H1 (cell line): ENCODE data around the gene PCYT1B. TPM values are rescaled to one million over a fixed set of nuclear protein-coding genes. Genes with fewer than 3 reads are reported as not detected.

Experiments used
- CTCF ChIA-PET: fragments of 300-600 bp; sonication (Branson Sonifier 250); formaldehyde crosslinking; loops from one replicate; lab custom pipeline; 2021; ENCODE audit not compliant: partially characterized antibody; lab: Charles Lee
- POLR2A ChIA-PET: fragments of 300-600 bp; sonication (Branson Sonifier 250); formaldehyde crosslinking; loops from one replicate; lab custom pipeline; 2021; ENCODE audit warnings: inconsistent platforms; ENCODE audit not compliant: partially characterized antibody; lab: Charles Lee
- DNase-seq, 2 experiments: peaks; one replicate each; pipeline versions ENCODE4 v3.0.0 to v3.0.0-alpha.2; 2010 to 2022; ENCODE audit warnings: low spot score in 2 of 2, low read depth in 1 of 2, mixed read lengths in 1 of 2
- FAIRE-seq: peaks from 2 replicates; lab custom pipeline; 2011; peaks lifted over from hg19 to GRCh38; lab: Jason Lieb, UNC
- H2AFZ ChIP-seq: 2 replicates; pipeline ENCODE4 v1.8.1; 2012; ENCODE audit warnings: low read length, inconsistent platforms
- H2AK5ac ChIP-seq: 2 replicates; pipeline ENCODE4 v1.6.1; 2013; ENCODE audit warnings: low read depth, low read length
- H2BK120ac ChIP-seq: replicated peaks from 2 replicates; pipeline ENCODE3; 2013; ENCODE audit warnings: low read depth, low read length, inconsistent platforms
- H2BK12ac ChIP-seq: 2 replicates; pipeline ENCODE4 v1.6.1; 2013; ENCODE audit warnings: low read depth, low read length
- H2BK15ac ChIP-seq: 2 replicates; pipeline ENCODE4 v1.6.1; 2013; ENCODE audit warnings: low read length
- H2BK20ac ChIP-seq: 2 replicates; pipeline ENCODE4 v1.6.1; 2013; ENCODE audit warnings: low read length
- H2BK5ac ChIP-seq: 2 replicates; pipeline ENCODE4 v1.6.1; 2013; ENCODE audit warnings: low read depth, low read length
- H3K14ac ChIP-seq: 2 replicates; pipeline ENCODE4 v1.6.1; 2013; ENCODE audit warnings: inconsistent platforms; ENCODE audit not compliant: insufficient read length
- H3K18ac ChIP-seq: 2 replicates; pipeline ENCODE4 v1.6.1; 2013; ENCODE audit warnings: low read length; ENCODE audit errors: extremely low read depth
- H3K23ac ChIP-seq: 2 replicates; pipeline ENCODE4 v1.6.1; 2013; ENCODE audit warnings: inconsistent platforms; ENCODE audit not compliant: insufficient read length
- H3K23me2 ChIP-seq: 2 replicates; pipeline ENCODE4 v1.6.1; 2013; ENCODE audit warnings: low read depth, low read length
- H3K27ac ChIP-seq: 2 replicates; pipeline ENCODE4 v1.6.1; 2011; ENCODE audit warnings: low read depth, low read length, inconsistent platforms
- H3K27me3 ChIP-seq, 4 experiments: replicated peaks in 1 of 4; 1 replicate in 1 of 4; 2 replicates in 3 of 4; pipeline versions ENCODE4 v1.6.1 to v1.8.1; 2011 to 2013; ENCODE audit warnings: low read length in 3 of 4, mild to moderate bottlenecking in 3 of 4, inconsistent platforms in 2 of 4, mixed read lengths in 2 of 4, moderate library complexity in 1 of 4; ENCODE audit not compliant: control insufficient read depth in 3 of 4, insufficient read depth in 3 of 4; ENCODE audit errors: extremely low read depth in 1 of 4
- H3K36me3 ChIP-seq, 4 experiments: 2 replicates each; pipeline versions ENCODE4 v1.6.1 to v1.8.1; 2011 to 2013; ENCODE audit warnings: mild to moderate bottlenecking in 4 of 4, low read length in 3 of 4, moderate library complexity in 2 of 4, control low read depth in 1 of 4, inconsistent platforms in 1 of 4; ENCODE audit not compliant: insufficient read depth in 4 of 4, control insufficient read depth in 2 of 4
- H3K4ac ChIP-seq: replicated peaks from 2 replicates; pipeline ENCODE3; 2013; ENCODE audit warnings: low read length, low read depth, mixed read lengths, inconsistent platforms; ENCODE audit not compliant: insufficient read length
- H3K4me1 ChIP-seq, 4 experiments: replicated peaks in 1 of 4; 1 replicate in 1 of 4; 2 replicates in 3 of 4; pipeline versions ENCODE4 v1.6.1 to v1.8.1; 2011 to 2013; ENCODE audit warnings: low read length in 3 of 4, inconsistent platforms in 2 of 4, mixed read lengths in 1 of 4; ENCODE audit not compliant: insufficient read depth in 4 of 4, control insufficient read depth in 3 of 4
- H3K4me2 ChIP-seq, 2 experiments: 2 replicates each; pipeline versions ENCODE4 v1.6.1 to v1.8.1; 2011 to 2013; ENCODE audit warnings: low read depth in 2 of 2, low read length in 2 of 2, control low read depth in 1 of 2, inconsistent platforms in 1 of 2, mild to moderate bottlenecking in 1 of 2; ENCODE audit not compliant: insufficient read depth in 1 of 2
- H3K4me3 ChIP-seq, 4 experiments: fragments of 200-600, 300-600 bp in 1 of 4; sonication (generic), shearing (Covaris generic), sonication (Bioruptor Twin) in 1 of 4; 2 replicates each; pipeline versions ENCODE4 v1.5.1 to v1.8.1; 2011 to 2016; ENCODE audit warnings: low read length in 4 of 4, low read depth in 3 of 4, control low read depth in 2 of 4, inconsistent platforms in 2 of 4, mild to moderate bottlenecking in 2 of 4, mixed read lengths in 1 of 4, moderate library complexity in 1 of 4; ENCODE audit not compliant: insufficient read depth in 2 of 4; ENCODE audit errors: extremely low read depth in 1 of 4
- H3K56ac ChIP-seq: replicated peaks from 2 replicates; pipeline ENCODE3; 2013; ENCODE audit warnings: low read depth, mild to moderate bottlenecking, mixed read lengths, low read length, inconsistent platforms; ENCODE audit not compliant: insufficient read length
- H3K79me1 ChIP-seq: 2 replicates; pipeline ENCODE4 v1.6.1; 2013; ENCODE audit warnings: low read depth, low read length, control low read depth
- H3K79me2 ChIP-seq, 2 experiments: 2 replicates each; pipeline versions ENCODE4 v1.6.1 to v1.8.1; 2012 to 2013; ENCODE audit warnings: low read length in 2 of 2, mild to moderate bottlenecking in 2 of 2, inconsistent platforms in 1 of 2; ENCODE audit not compliant: insufficient read depth in 2 of 2, control insufficient read depth in 1 of 2
- H3K9ac ChIP-seq, 4 experiments: replicated peaks in 1 of 4; 1 replicate in 1 of 4; 2 replicates in 3 of 4; pipeline versions ENCODE4 v1.6.1 to v1.8.1; 2011 to 2013; ENCODE audit warnings: low read depth in 3 of 4, low read length in 3 of 4, control low read depth in 2 of 4, mild to moderate bottlenecking in 2 of 4, moderate library complexity in 2 of 4, inconsistent platforms in 1 of 4; ENCODE audit errors: extremely low read depth in 1 of 4
- H3K9me3 ChIP-seq, 2 experiments: 2 replicates each; pipeline versions ENCODE4 v1.6.1 to v1.8.1; 2012 to 2013; ENCODE audit warnings: mild to moderate bottlenecking in 2 of 2, moderate library complexity in 2 of 2, control low read depth in 1 of 2, inconsistent platforms in 1 of 2, low read depth in 1 of 2, low read length in 1 of 2, mixed read lengths in 1 of 2; ENCODE audit not compliant: insufficient read depth in 2 of 2
- H4K20me1 ChIP-seq, 2 experiments: replicated peaks in 1 of 2; 2 replicates each; pipeline versions ENCODE3 to v1.8.1; 2011 to 2013; ENCODE audit warnings: inconsistent platforms in 2 of 2, low read length in 2 of 2, mild to moderate bottlenecking in 1 of 2; ENCODE audit not compliant: insufficient read depth in 2 of 2, control insufficient read depth in 1 of 2
- H4K5ac ChIP-seq: 2 replicates; pipeline ENCODE4 v1.6.1; 2013; ENCODE audit warnings: low read length, low read depth, mixed read lengths, inconsistent platforms; ENCODE audit not compliant: insufficient read length
- H4K8ac ChIP-seq: 2 replicates; pipeline ENCODE4 v1.8.0; 2013; ENCODE audit warnings: mild to moderate bottlenecking, moderate library complexity, low read length, inconsistent platforms; ENCODE audit not compliant: insufficient read depth; ENCODE audit errors: extremely low read depth
- H4K91ac ChIP-seq: replicated peaks from 2 replicates; pipeline ENCODE3; 2013; ENCODE audit warnings: low read length, mixed read lengths, inconsistent platforms; ENCODE audit not compliant: insufficient read length
- PHF8 ChIP-seq: fragments of 200-600 bp; sonication (generic); conservative IDR thresholded peaks from 2 replicates; pipeline ENCODE4 v1.7.1; 2012; ENCODE audit warnings: low read depth, mild to moderate bottlenecking, inconsistent platforms, low read length, moderate library complexity
- POLR2AphosphoS5 ChIP-seq: IDR thresholded peaks from 2 replicates; pipeline ENCODE4 v1.6.1; 2011; ENCODE audit warnings: low read depth, low read length
- RFX5 ChIP-seq: IDR thresholded peaks from 2 replicates; pipeline ENCODE4 v1.6.1; 2011; ENCODE audit warnings: low read depth, low read length, improper control_type of control experiment, borderline replicate concordance
- WGBS, 2 experiments: shearing (Covaris generic) in 1 of 2; methylation state at CpG; one replicate each; pipeline versions ENCODE4 v1.1.6 to v1.1.7; 2013 to 2015; ENCODE audit warnings: low lambda C conversion rate in 2 of 2, mixed read lengths in 2 of 2, inconsistent platforms in 1 of 2, low coverage in 1 of 2, missing lambda C conversion rate in 1 of 2; ENCODE audit not compliant: insufficient replicate concordance in 2 of 2, insufficient coverage in 1 of 2, insufficient read length in 1 of 2; ENCODE audit errors: extremely low coverage in 1 of 2, missing lambda C conversion rate in 1 of 2; 5-methylcytosine and 5-hydroxymethylcytosine counted together
- polyA plus RNA-seq, 7 experiments: library from polyadenylated mRNA; depleted of rRNA in 3 of 7; stranded (reverse) in 5 of 7; unstranded in 2 of 7; fragments of >200 nt in 5 of 7; fragments of 200-250 nt in 2 of 7; gene quantifications; 1 replicate in 5 of 7; 2 replicates in 1 of 7; 4 replicates in 1 of 7; pipeline versions ENCODE4 v1.2.1 to v1.2.3, GENCODE V29; 2011 to 2013; ENCODE audit warnings: missing spikeins in 2 of 7, mixed read lengths in 2 of 7
- total RNA-seq: library from RNA; stranded (reverse); fragmentation: NEBNext Ultra II Directional; extraction: Animal tissue kit (Norgen Biotek cat#: 25700); gene quantifications from 2 replicates; pipeline ENCODE4 v1.2.1, GENCODE V29; 2021

The PCYT1B gene
- total and polyA plus RNA-seq, 2 of the 8 experiments (the other 6 are each of a cell fraction or from before 2014, with no cell fraction given) = 17.9 to 30.6 TPM

- Histone ChIP-seq H3K23me2 (0 out of 2 replicates have a peak, but pooled peaks cover 4% of the 10 kb centered on the region), H3K36me3 (no peaks in the 10 kb centered on the region), H2AFZ (peak overlapping the region; percentile 88), H4K5ac (peak overlapping the region; percentile 75), H3K9me3 (no peaks in the 10 kb centered on the region), H3K9ac (peak overlapping the region in 3 of 4 experiments; percentile 63 to 89 (median 79); a peak in 6 of 7 replicates), H4K91ac (peak overlapping the region; percentile 29), H3K14ac (no peak overlapping the region), H3K4me2 (peak overlapping the region; percentile 66 to 93), H3K27me3 (no peaks in the 10 kb centered on the region), H2BK5ac (peak overlapping the region; percentile 88; the same call in 1 of the 2 replicates), H2BK15ac (no peak overlapping the region), H2BK12ac (no peak overlapping the region), H2BK20ac (no peak overlapping the region), H3K27ac (peak overlapping the region; percentile 95), H3K56ac (peak overlapping the region; percentile 84), H3K23ac (peak overlapping the region; percentile 4), H2AK5ac (no peak overlapping the region), H3K79me2 (peaks cover 0 to 29% of the 10 kb centered on the region in 2 experiments; a peak in 2 of 4 replicates), H3K4ac (no peak overlapping the region), H3K79me1 (no peaks in the 10 kb centered on the region), H2BK120ac (peak overlapping the region; percentile 61), H3K4me3 (peak overlapping the region; percentile 52 to 81 (median 64)), H3K4me1 (peaks cover 0 to 16% (median 6%) of the 10 kb centered on the region in 4 experiments; a peak in 4 of 7 replicates), H3K18ac (peak overlapping the region; percentile 90), H4K8ac (no peak overlapping the region), H4K20me1 (no peaks in the 10 kb centered on the region)
- 0 out of 2 replicates have a peak, but pooled peaks have one; percentile 10 for TF ChIP-seq PHF8
- no peak for TF ChIP-seq RFX5
- TF ChIP-seq POLR2AphosphoS5 = peak; percentile 18; the same call in 1 of the 2 replicates
- ChIA-PET CTCF (no interaction called here), POLR2A (interaction anchor here (0.8 to 2.1 kb wide), 3 partner anchors 10 to 48 kb away, joined by 3 to 8 read pairs (median 5); partner anchors contain the start of gene POLA1)
- DNase-seq = no peak
- WGBS, 2 experiments = 2% methylated on average over 10 of the region's 10 CpGs; no CpG with 5 or more reads in 1 of the 2 experiments
- peak; percentile 60 for FAIRE-seq
Measured at GRCh38 chrX:24646006-24646405, 1.1 kb downstream of the PCYT1B start.
